Ishikawa (cell line): Measurements from ENCODE around the gene FAM76B.

ENCODE experiments used
- EP300 ChIP-seq: IDR thresholded peaks from 2 replicates; pipeline ENCODE4 v1.6.1; 2012; ENCODE audit warnings: borderline replicate concordance
- RAD21 ChIP-seq: IDR thresholded peaks from 2 replicates; pipeline ENCODE4 v1.6.1; 2012; ENCODE audit warnings: low read depth
- REST ChIP-seq: IDR thresholded peaks from 2 replicates; pipeline ENCODE4 v1.6.1; 2012; ENCODE audit warnings: low read depth, mild to moderate bottlenecking
- TAF1 ChIP-seq: IDR thresholded peaks from 2 replicates; pipeline ENCODE4 v1.6.1; 2012; ENCODE audit warnings: low read depth, mild to moderate bottlenecking

- no peak for TF ChIP-seq EP300
- peak; percentile 25; the same call in 1 of the 2 replicates for TF ChIP-seq TAF1
- no peak for TF ChIP-seq RAD21
- TF ChIP-seq REST: no peak
Measured at GRCh38 chr11:95790933-95791708, 1.5 kb upstream of the FAM76B start.
